Naive thymus-derived CD4-positive, alpha-beta T cell (primary cell): ENCODE data around the gene TMED4. TPM values are rescaled to one million over a fixed set of nuclear protein-coding genes. Genes with fewer than 3 reads are reported as not detected.

ENCODE experiments used
- ATAC-seq: fragments of 150-1000 bp; cut with Tn5 transposase; 2 replicates; pipeline ENCODE4 v1.10.0; 2021; ENCODE audit warnings: mild to moderate bottlenecking, moderate library complexity
- CTCF ChIA-PET: fragments of 350-600 bp; sonication (Branson Sonifier 250); formaldehyde crosslinking; loops from one replicate; lab custom pipeline; 2021; ENCODE audit warnings: antibody characterized with exemption; lab: Charles Lee
- POLR2A ChIA-PET: fragments of 350-600 bp; sonication (Branson Sonifier 250); formaldehyde crosslinking; loops from one replicate; lab custom pipeline; 2021; ENCODE audit warnings: antibody characterized with exemption, inconsistent platforms; lab: Charles Lee
- DNase-seq, 9 donors: peaks; one replicate each; pipeline versions ENCODE4 v3.0.0 to v3.0.0-alpha.2; 2020 to 2022; ENCODE audit warnings: mixed read lengths in 1 of 9
- H3K27ac ChIP-seq: one replicate; pipeline ENCODE4 v1.7.0; 2013; ENCODE audit warnings: mild to moderate bottlenecking, low read depth, low read length, moderate library complexity
- H3K27me3 ChIP-seq, 2 donors: one replicate each; pipeline ENCODE4 v1.7.0; 2013; ENCODE audit warnings: low read length in 2 of 2, mild to moderate bottlenecking in 2 of 2, moderate library complexity in 2 of 2; ENCODE audit not compliant: control insufficient read depth in 2 of 2, insufficient read depth in 2 of 2
- H3K36me3 ChIP-seq, 3 experiments: 1 replicate in 2 of 3; 2 replicates in 1 of 3; pipeline ENCODE4 v1.7.0; 2013; ENCODE audit warnings: low read length in 3 of 3, mild to moderate bottlenecking in 3 of 3, moderate library complexity in 1 of 3; ENCODE audit not compliant: insufficient read depth in 3 of 3, control insufficient read depth in 2 of 3
- H3K4me1 ChIP-seq, 2 donors: one replicate each; pipeline ENCODE4 v1.7.0; 2013; ENCODE audit warnings: low read length in 2 of 2, mild to moderate bottlenecking in 2 of 2, moderate library complexity in 1 of 2; ENCODE audit not compliant: control insufficient read depth in 2 of 2, insufficient read depth in 2 of 2
- H3K4me3 ChIP-seq: 2 replicates; pipeline ENCODE4 v1.7.0; 2013; ENCODE audit warnings: mild to moderate bottlenecking, low read length
- H3K9me3 ChIP-seq, 3 experiments: 1 replicate in 2 of 3; 2 replicates in 1 of 3; pipeline ENCODE4 v1.7.0; 2013; ENCODE audit warnings: low read length in 3 of 3; ENCODE audit not compliant: control insufficient read depth in 2 of 3
- H3K27ac Mint-ChIP-seq, 9 donors: one replicate each; pipeline ENCODE4 v1.8.0; 2020 to 2022; ENCODE audit warnings: mixed read lengths in 9 of 9, mild to moderate bottlenecking in 8 of 9, moderate library complexity in 5 of 9, inconsistent platforms in 2 of 9
- H3K27me3 Mint-ChIP-seq, 5 donors: one replicate each; pipeline ENCODE4 v1.8.0; 2021 to 2022; ENCODE audit warnings: mixed read lengths in 5 of 5, mild to moderate bottlenecking in 1 of 5
- H3K36me3 Mint-ChIP-seq, 5 donors: one replicate each; pipeline ENCODE4 v1.8.0; 2020 to 2022; ENCODE audit warnings: mixed read lengths in 5 of 5, mild to moderate bottlenecking in 3 of 5, inconsistent platforms in 1 of 5
- H3K4me1 Mint-ChIP-seq, 7 donors: one replicate each; pipeline ENCODE4 v1.8.0; 2020 to 2022; ENCODE audit warnings: mixed read lengths in 7 of 7, mild to moderate bottlenecking in 3 of 7, inconsistent platforms in 1 of 7
- H3K4me3 Mint-ChIP-seq, 10 donors: one replicate each; pipeline ENCODE4 v1.8.0; 2020 to 2022; ENCODE audit warnings: mild to moderate bottlenecking in 10 of 10, mixed read lengths in 10 of 10, moderate library complexity in 6 of 10, inconsistent platforms in 2 of 10
- H3K9me3 Mint-ChIP-seq, 11 donors: one replicate each; pipeline ENCODE4 v1.8.0; 2020 to 2022; ENCODE audit warnings: mixed read lengths in 11 of 11, mild to moderate bottlenecking in 4 of 11, inconsistent platforms in 1 of 11, moderate library complexity in 1 of 11
- intact Hi-C, 2 donors: fragments of 100-400 bp; cut with micrococcal nuclease; formaldehyde crosslinking; loops; one replicate each; pipeline ENCODE4 v1.15.1; 2023
- polyA plus RNA-seq, 2 donors: library from polyadenylated mRNA; unstranded; fragments of 300-500 nt; fragmentation: Illumina TruSeq; gene quantifications; one replicate each; pipeline ENCODE4 v1.2.3, GENCODE V29; 2021
- total RNA-seq, 6 experiments: library from RNA in 5 of 6; stranded (reverse) in 5 of 6; gene quantifications; 1 replicate in 5 of 6; 2 replicates in 1 of 6; pipeline ENCODE4 v1.2.3 and lab custom pipeline; 2021 to 2026

The TMED4 gene
- total and polyA plus RNA-seq, 7 experiments from 2014 or later = 61.6 to 98.5 (median 93.7) TPM

DNA sequence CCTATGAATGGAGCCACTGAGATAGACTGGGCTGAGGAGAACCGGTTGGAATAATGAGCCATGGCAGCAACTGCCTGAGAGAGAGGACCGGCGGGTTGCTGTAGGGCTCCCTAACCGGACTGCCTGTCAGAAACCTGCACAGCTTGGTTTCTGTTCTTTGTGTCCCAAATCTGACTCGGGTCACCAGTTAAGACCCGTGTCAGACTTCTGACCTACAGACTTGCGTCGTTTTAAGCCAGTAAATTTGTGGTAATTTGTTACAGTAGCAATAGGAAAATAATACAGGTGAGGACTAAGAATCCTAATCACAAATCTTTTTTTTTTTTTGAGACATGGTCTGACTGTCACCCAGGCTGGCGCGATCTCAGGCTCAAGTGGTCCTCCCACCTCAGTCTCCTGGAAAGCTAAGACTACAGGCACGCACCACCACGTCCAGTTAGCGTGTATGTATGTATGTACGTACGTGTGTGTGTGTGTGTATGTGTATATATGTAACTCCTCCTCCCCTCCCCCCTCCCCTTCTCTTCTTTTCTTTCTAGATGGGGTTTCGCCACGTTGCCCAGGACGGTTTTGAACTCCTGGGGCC is 7.7 kb downstream of the TMED4 start:
- Mint-ChIP-seq H3K4me3 (peak overlapping the region; percentile 91 to 98 (median 95)), H3K9me3 (no peaks in the 10 kb centered on the region), H3K27ac (peak overlapping the region; percentile 92 to 99 (median 98)), H3K4me1 (peaks cover 21 to 55% (median 39%) of the 10 kb centered on the region in 7 donors), H3K27me3 (no peaks in the 10 kb centered on the region), H3K36me3 (peaks cover 5 to 37% (median 21%) of the 10 kb centered on the region in 5 donors)
- intact Hi-C loops = loop anchor here (1.0 to 5.0 kb wide), 8 partner anchors 8 to 557 kb away; partner anchors contain the start of genes TMED4 (in 2 of the 2), NUDCD3 (in 1 of the 2), OGDH (in 1 of the 2) and POLD2 (in 1 of the 2)
- CTCF ChIA-PET = interaction anchor here (2.7 kb wide), 1 partner anchor 9 kb away, joined by 14 read pairs; no protein-coding TSS in a partner anchor
- POLR2A ChIA-PET = interaction anchor here (0.6 to 4.5 kb wide), 21 partner anchors 8 to 1347 kb away, joined by 3 to 51 read pairs (median 5); partner anchors contain the start of genes H2AZ2, IGFBP3, NUDCD3 and OGDH
- no peaks in the 10 kb centered on the region for H3K27me3 ChIP-seq
- peaks cover 19 to 27% of the 10 kb centered on the region in 2 donors for H3K4me1 ChIP-seq
- DNase-seq = peak in 1 of 9 donors; percentile 7
- no peak for ATAC-seq
- peak overlapping the region; percentile 95 for H3K27ac ChIP-seq
- H3K9me3 ChIP-seq = no peaks in the 10 kb centered on the region
- H3K4me3 ChIP-seq = peak overlapping the region; percentile 95
- H3K36me3 ChIP-seq = peaks cover 16 to 50% (median 41%) of the 10 kb centered on the region in 3 experiments

DNA sequence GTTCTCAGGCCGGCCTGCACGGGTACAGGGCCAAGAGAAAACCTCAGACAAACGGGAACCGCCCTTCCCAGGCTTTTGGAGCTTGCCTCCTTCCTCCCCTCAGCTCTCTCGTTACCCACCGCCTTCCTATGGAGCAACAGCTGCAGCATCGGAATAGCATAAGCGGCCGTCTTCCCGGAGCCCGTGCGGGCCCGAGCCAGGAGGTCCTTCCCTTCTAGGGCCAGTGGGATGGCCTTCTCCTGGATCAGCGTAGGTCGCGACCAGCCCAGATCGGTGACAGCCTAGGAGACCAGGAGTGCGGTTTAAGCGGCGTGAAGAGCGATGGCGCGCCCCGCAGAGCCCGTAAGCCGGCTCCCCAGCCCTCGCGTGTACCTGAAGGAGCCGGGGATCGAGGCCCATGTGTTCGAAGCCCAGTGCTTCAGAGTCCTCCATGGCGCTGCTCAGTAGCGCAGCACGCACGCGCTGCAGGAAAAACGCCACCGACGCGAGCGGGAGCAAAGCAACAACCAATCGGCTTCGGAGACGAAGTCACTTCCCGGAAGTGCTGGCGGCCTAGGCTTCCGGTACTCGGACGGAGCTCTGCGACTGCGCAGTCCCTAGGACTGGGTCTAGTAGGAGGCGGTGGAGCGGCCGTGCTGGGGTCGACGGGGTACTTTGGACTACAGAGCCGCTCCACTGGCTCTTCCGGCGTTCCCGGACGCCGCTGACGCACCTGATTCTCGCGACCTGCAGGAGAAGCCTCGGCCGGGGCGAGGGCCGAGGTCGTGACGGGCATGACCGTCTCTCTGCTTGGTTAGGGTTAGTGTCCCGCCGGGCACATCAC is 8.4 kb downstream of the TMED4 start, which contains the start of gene DDX56:
TSS of gene DDX56 (minus strand) at position 445 of the 823 bp plus-strand sequence. CDS start at position 432, 13 bp downstream.
- POLR2A ChIA-PET = interaction anchor here (0.6 to 4.5 kb wide), 24 partner anchors 9 to 705 kb away, joined by 3 to 51 read pairs (median 4); partner anchors contain the start of genes H2AZ2, MRPS24, NUDCD3 and OGDH
- no peaks in the 10 kb centered on the region for H3K27me3 Mint-ChIP-seq
- H3K4me3 Mint-ChIP-seq = peak within 1 kb of the TSS; percentile 91 to 98 (median 95)
- H3K9me3 Mint-ChIP-seq = no peaks in the 10 kb centered on the region
- intact Hi-C loops = loop anchor here (1.0 to 5.0 kb wide), 10 partner anchors 9 to 556 kb away; partner anchors contain the start of genes NUDCD3 (in 2 of the 2), TMED4 (in 2 of the 2), OGDH (in 1 of the 2) and POLD2 (in 1 of the 2)
- H3K27ac Mint-ChIP-seq = peak within 1 kb of the TSS; percentile 92 to 99 (median 98)
- peak; percentile 72 to 90 (median 87) for DNase-seq
- peaks cover 7 to 37% (median 22%) of the 10 kb centered on the region in 5 donors for H3K36me3 Mint-ChIP-seq
- no peaks in the 10 kb centered on the region for H3K27me3 ChIP-seq
- H3K4me1 Mint-ChIP-seq = peaks cover 20 to 48% (median 33%) of the 10 kb centered on the region in 7 donors
- peaks cover 19 to 27% of the 10 kb centered on the region in 2 donors for H3K4me1 ChIP-seq
- H3K27ac ChIP-seq = peak within 1 kb of the TSS; percentile 95
- ATAC-seq = peak; percentile 97
- H3K4me3 ChIP-seq = peak within 1 kb of the TSS; percentile 95
- H3K36me3 ChIP-seq = peaks cover 21 to 50% (median 41%) of the 10 kb centered on the region in 3 experiments
- CTCF ChIA-PET = interaction anchor here (0.8 to 2.7 kb wide), 3 partner anchors 8 to 347 kb away, joined by 3 to 14 read pairs (median 5); no protein-coding TSS in a partner anchor
- no peaks in the 10 kb centered on the region for H3K9me3 ChIP-seq

DNA sequence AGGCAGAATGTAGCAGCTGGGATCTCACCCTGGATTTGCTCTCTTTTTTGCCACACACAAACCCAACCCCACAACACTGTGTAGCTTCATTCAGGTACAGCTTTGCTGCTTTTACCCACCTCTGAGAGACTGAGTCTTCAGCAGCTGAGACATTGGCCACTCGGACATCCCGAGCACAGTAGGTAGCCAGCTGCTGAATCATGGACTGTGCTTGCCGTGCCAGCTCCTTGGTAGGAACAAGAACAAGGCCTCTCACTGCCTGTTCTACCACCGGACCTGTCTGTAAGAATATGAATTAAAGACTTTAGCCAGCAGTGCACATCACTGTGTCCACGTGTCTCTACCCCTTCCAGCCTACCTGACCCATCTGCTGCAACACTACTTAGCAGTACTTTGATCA is 9.3 kb downstream of the TMED4 start:
- POLR2A ChIA-PET = interaction anchor here (0.6 to 4.5 kb wide), 13 partner anchors 8 to 704 kb away, joined by 3 to 51 read pairs (median 5); partner anchors contain the start of genes H2AZ2, MRPS24, NUDCD3 and OGDH
- no peaks in the 10 kb centered on the region for H3K27me3 Mint-ChIP-seq
- CTCF ChIA-PET = interaction anchor here (0.8 to 1.3 kb wide), 3 partner anchors 15 to 563 kb away, joined by 3 to 5 read pairs (median 3); no protein-coding TSS in a partner anchor

DNA sequence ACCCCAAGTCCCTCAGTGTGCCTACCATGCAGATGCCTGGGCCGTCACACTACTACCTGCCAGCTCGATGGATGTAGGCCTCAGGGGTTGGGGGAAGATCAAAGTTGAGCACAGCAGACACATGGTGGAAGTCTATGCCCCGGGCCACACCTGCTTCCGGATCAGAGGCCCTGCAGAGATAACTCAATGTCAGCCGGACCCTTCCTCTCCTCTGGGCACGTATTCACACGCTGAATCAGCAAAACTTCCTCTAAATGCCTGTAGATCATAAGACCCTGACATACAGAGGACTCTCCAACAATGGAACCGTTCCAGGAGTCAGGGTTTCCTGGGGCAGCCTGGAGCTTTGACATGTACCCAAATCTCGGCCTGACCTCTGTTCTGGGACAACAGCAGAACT is 12.1 kb downstream of the TMED4 start:
- Mint-ChIP-seq H3K4me3 (no peak overlapping the region), H3K27ac (peak overlapping the region in 3 of 9 donors; percentile 13 to 67 (median 32)), H3K4me1 (peaks cover 21 to 47% (median 37%) of the 10 kb centered on the region in 7 donors), H3K36me3 (peaks cover 7 to 52% (median 22%) of the 10 kb centered on the region in 5 donors), H3K27me3 (no peaks in the 10 kb centered on the region), H3K9me3 (no peaks in the 10 kb centered on the region)
- H3K9me3 ChIP-seq = no peaks in the 10 kb centered on the region
- CTCF ChIA-PET = interaction anchor here (0.8 kb wide), 1 partner anchor 353 kb away, joined by 4 read pairs; no protein-coding TSS in a partner anchor
- H3K4me1 ChIP-seq = peaks cover 17 to 23% of the 10 kb centered on the region in 2 donors
- ATAC-seq = no peak
- no peaks in the 10 kb centered on the region for H3K27me3 ChIP-seq
- intact Hi-C loops = loop anchor here in 1 of 2 donors (5.0 kb wide), 2 partner anchors 448 to 553 kb away; partner anchors contain the start of gene POLD2
- DNase-seq = no peak
- H3K4me3 ChIP-seq = no peak overlapping the region
- H3K27ac ChIP-seq = no peak overlapping the region
- POLR2A ChIA-PET = interaction anchor here (2.5 to 3.3 kb wide), 2 partner anchors 12 to 80 kb away, joined by 8 to 18 read pairs; partner anchors contain the start of genes NUDCD3 and TMED4
- H3K36me3 ChIP-seq = peaks cover 21 to 74% (median 53%) of the 10 kb centered on the region in 3 experiments

More for the DNA sequence above, 9.3 kb downstream of the TMED4 start:
- peaks cover 21 to 53% (median 50%) of the 10 kb centered on the region in 3 experiments for H3K36me3 ChIP-seq
- H3K4me1 Mint-ChIP-seq = peaks cover 20 to 48% (median 33%) of the 10 kb centered on the region in 7 donors
- no peaks in the 10 kb centered on the region for H3K27me3 ChIP-seq
- intact Hi-C loops = loop anchor here (1.0 to 5.0 kb wide), 4 partner anchors 82 to 555 kb away; partner anchors contain the start of genes NUDCD3 (in 1 of the 2) and POLD2 (in 1 of the 2)
- H3K4me1 ChIP-seq = peaks cover 19 to 27% of the 10 kb centered on the region in 2 donors
- H3K36me3 Mint-ChIP-seq = peaks cover 7 to 46% (median 24%) of the 10 kb centered on the region in 5 donors
- H3K9me3 Mint-ChIP-seq = no peaks in the 10 kb centered on the region
- peak overlapping the region; percentile 95 for H3K27ac ChIP-seq
- DNase-seq (no peak), ATAC-seq (no peak)
- peak overlapping the region; percentile 95 for H3K4me3 ChIP-seq
- peak overlapping the region; percentile 91 to 98 (median 95) for H3K4me3 Mint-ChIP-seq
- H3K27ac Mint-ChIP-seq = peak overlapping the region; percentile 92 to 99 (median 98)
- H3K9me3 ChIP-seq = no peaks in the 10 kb centered on the region

DNA sequence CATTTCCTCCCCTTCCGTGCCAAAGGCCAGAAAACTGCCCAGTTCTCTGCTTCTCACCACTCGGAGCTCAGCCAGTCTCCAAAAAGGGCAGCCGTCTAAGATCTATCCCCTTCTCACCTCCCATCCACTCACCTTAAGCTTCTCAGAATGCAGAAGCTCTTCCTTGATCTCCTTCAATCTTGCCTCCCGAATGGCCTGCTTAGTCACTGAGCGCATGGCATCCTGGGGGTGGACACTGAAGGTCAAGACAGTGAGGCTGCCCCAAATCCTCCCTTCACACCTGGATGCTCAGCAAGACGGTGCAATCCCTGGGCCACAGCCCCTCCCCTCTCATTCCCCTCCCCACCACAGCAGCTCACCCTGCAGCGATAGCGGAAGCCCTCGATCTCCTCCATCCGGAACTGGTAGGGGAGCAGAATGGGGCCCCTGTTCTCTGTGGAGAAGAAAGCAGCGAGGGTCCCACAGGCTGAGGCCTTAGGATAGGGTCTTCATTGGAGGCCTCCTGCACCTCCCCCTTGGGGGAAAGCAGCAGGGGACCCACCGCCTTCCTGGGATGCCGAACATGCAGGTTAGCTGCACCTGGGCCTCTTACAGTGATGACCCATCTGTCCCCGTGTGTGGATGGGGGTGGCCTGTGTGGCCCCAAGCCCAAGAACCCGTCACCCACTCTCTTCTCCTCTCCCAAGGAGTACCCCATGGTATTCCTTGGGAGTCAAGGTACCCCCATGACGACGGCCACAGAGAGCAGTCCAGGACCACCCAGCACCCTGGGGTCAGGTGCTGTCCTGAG is 13.1 kb downstream of the TMED4 start:
- Histone ChIP-seq H3K4me1 (peaks cover 11 to 17% of the 10 kb centered on the region in 2 donors), H3K27ac (no peak overlapping the region), H3K36me3 (peaks cover 21 to 84% (median 58%) of the 10 kb centered on the region in 3 experiments), H3K9me3 (no peaks in the 10 kb centered on the region), H3K27me3 (no peaks in the 10 kb centered on the region), H3K4me3 (no peak overlapping the region)
- ChIA-PET POLR2A (interaction anchor here (1.1 to 3.3 kb wide), 4 partner anchors 8 to 79 kb away, joined by 3 to 18 read pairs (median 8); partner anchors contain the start of genes NUDCD3 and TMED4), CTCF (interaction anchor here (5.1 kb wide), 1 partner anchor 328 kb away, joined by 27 read pairs; no protein-coding TSS in a partner anchor)
- peaks cover 15 to 38% (median 29%) of the 10 kb centered on the region in 7 donors for H3K4me1 Mint-ChIP-seq
- ATAC-seq (no peak), DNase-seq (no peak)
- H3K27ac Mint-ChIP-seq = peak overlapping the region in 3 of 9 donors; percentile 19 to 79 (median 51)
- H3K36me3 Mint-ChIP-seq = peaks cover 7 to 56% (median 26%) of the 10 kb centered on the region in 5 donors
- H3K9me3 Mint-ChIP-seq = no peaks in the 10 kb centered on the region
- H3K4me3 Mint-ChIP-seq = no peak overlapping the region
- intact Hi-C loops = no loop called here
- H3K27me3 Mint-ChIP-seq = no peaks in the 10 kb centered on the region
